HCT116 (cell line): ENCODE results near the gene TMEM164. TPM values are rescaled to one million over a fixed set of nuclear protein-coding genes. Genes with fewer than 3 reads are reported as not detected.

Experiments used
- ATAC-seq: fragments of 200-7000 bp; cut with Tn5 transposase; 2 replicates; pipeline ENCODE4 v1.9.1; 2020; ENCODE audit warnings: mild to moderate bottlenecking, moderate library complexity
- BruUV-seq: library from RNA; stranded (reverse); fragments of 400-500 nt; replicated peaks from 2 replicates; lab custom pipeline; 2021; lab: Mats Ljungman, UMichigan
- CTCF ChIA-PET: fragments of 300-600 bp; sonication (Branson Sonifier 250); formaldehyde crosslinking; loops from one replicate; lab custom pipeline; 2021; ENCODE audit warnings: antibody characterized with exemption; lab: Charles Lee
- POLR2A ChIA-PET: fragments of 300-600, 350-600 bp; sonication (Branson Sonifier 250); formaldehyde crosslinking; loops from one replicate; lab custom pipeline; 2021; ENCODE audit warnings: antibody characterized with exemption; lab: Charles Lee
- RAD21 ChIA-PET, 2 experiments: fragments of 300-600 bp; sonication (Branson Sonifier 250); formaldehyde crosslinking; loops; one replicate each; lab custom pipeline; 2023; ENCODE audit warnings: low total read pairs in 2 of 2; ENCODE audit not compliant: uncharacterized antibody in 2 of 2, unreplicated experiment in 2 of 2, low non-redundant PET in 1 of 2; lab: Charles Lee
- DNase-seq: peaks from one replicate; pipeline ENCODE4 v3.0.0-alpha.2; 2010; ENCODE audit warnings: low read depth, low spot score
- H2AFZ ChIP-seq: fragments of 200-600 bp; shearing (Covaris generic), sonication (generic); 2 replicates; pipeline ENCODE4 v1.6.1; 2017; ENCODE audit warnings: low read depth, mixed run types, mixed read lengths, antibody characterized with exemption, low read length; ENCODE audit not compliant: poor library complexity, severe bottlenecking
- H3K27ac ChIP-seq: 2 replicates; pipeline ENCODE4 v1.5.1; 2012; ENCODE audit warnings: low read depth, low read length
- H3K27me3 ChIP-seq: fragments of 200-600 bp; sonication (generic); 2 replicates; pipeline ENCODE4 v1.6.1; 2016; ENCODE audit warnings: mixed run types, low read length, mixed read lengths; ENCODE audit not compliant: insufficient read depth
- H3K36me3 ChIP-seq, 2 experiments: fragments of 200-500 bp in 1 of 2; fragments of 200-600 bp in 1 of 2; sonication (Bioruptor generic) in 1 of 2; sonication (generic) in 1 of 2; 2 replicates each; pipeline versions ENCODE4 v1.5.1 to v1.6.1; 2014 to 2016; ENCODE audit warnings: low read length in 2 of 2, inconsistent platforms in 1 of 2, mixed read lengths in 1 of 2, mixed run types in 1 of 2; ENCODE audit not compliant: insufficient read depth in 2 of 2, control insufficient read depth in 1 of 2
- H3K4me1 ChIP-seq, 2 experiments: fragments of 200-600 bp in 1 of 2; sonication (generic) in 1 of 2; 2 replicates each; pipeline versions ENCODE4 v1.5.1 to v1.6.1; 2012 to 2017; ENCODE audit warnings: low read length in 2 of 2, inconsistent platforms in 1 of 2, mild to moderate bottlenecking in 1 of 2, mixed read lengths in 1 of 2, mixed run types in 1 of 2, moderate library complexity in 1 of 2; ENCODE audit not compliant: insufficient read depth in 2 of 2, control insufficient read depth in 1 of 2
- H3K4me2 ChIP-seq: fragments of 200-600 bp; sonication (generic); 2 replicates; pipeline ENCODE4 v1.6.1; 2017; ENCODE audit warnings: mixed run types, low read length, mixed read lengths
- H3K4me3 ChIP-seq, 2 experiments: fragments of 200-600 bp in 1 of 2; sonication (generic) in 1 of 2; replicated peaks in 1 of 2; 2 replicates each; pipeline ENCODE4 v1.5.1; 2011 to 2016; ENCODE audit warnings: low read length in 2 of 2, control low read depth in 1 of 2, low read depth in 1 of 2, mild to moderate bottlenecking in 1 of 2, mixed read lengths in 1 of 2, mixed run types in 1 of 2
- H3K79me2 ChIP-seq: fragments of 200-600 bp; sonication (generic); 2 replicates; pipeline ENCODE4 v1.6.1; 2017; ENCODE audit warnings: mild to moderate bottlenecking, mixed run types, low read length, moderate library complexity, mixed read lengths; ENCODE audit not compliant: insufficient read depth
- H3K9ac ChIP-seq: fragments of 200-600 bp; sonication (generic); 2 replicates; pipeline ENCODE4 v1.6.1; 2016; ENCODE audit warnings: low read length, mixed read lengths
- H3K9me2 ChIP-seq: fragments of 200-600 bp; sonication (generic), shearing (Covaris generic); 2 replicates; pipeline ENCODE4 v1.6.1; 2017; ENCODE audit warnings: mixed run types, mild to moderate bottlenecking, moderate library complexity; ENCODE audit not compliant: insufficient read depth
- H3K9me3 ChIP-seq, 2 experiments: fragments of 200-500 bp in 1 of 2; fragments of 200-600 bp in 1 of 2; sonication (Bioruptor generic) in 1 of 2; sonication (generic) in 1 of 2; 2 replicates each; pipeline ENCODE4 v1.6.1; 2014 to 2017; ENCODE audit warnings: low read length in 2 of 2, mixed read lengths in 2 of 2, inconsistent platforms in 1 of 2, low read depth in 1 of 2, mild to moderate bottlenecking in 1 of 2, mixed run types in 1 of 2, moderate library complexity in 1 of 2; ENCODE audit not compliant: control insufficient read depth in 1 of 2, insufficient read depth in 1 of 2
- H4K20me1 ChIP-seq: fragments of 200-600 bp; sonication (generic), shearing (Covaris generic); 2 replicates; pipeline ENCODE4 v1.6.1; 2017; ENCODE audit warnings: mixed run types, mild to moderate bottlenecking, moderate library complexity; ENCODE audit not compliant: insufficient read depth
- ATF3 ChIP-seq: IDR thresholded peaks from 2 replicates; pipeline ENCODE4 v1.6.1; 2012
- CEBPB ChIP-seq: IDR thresholded peaks from 2 replicates; pipeline ENCODE4 v1.6.1; 2012; ENCODE audit warnings: low read depth
- EGR1 ChIP-seq: IDR thresholded peaks from 2 replicates; pipeline ENCODE4 v1.6.1; 2012; ENCODE audit warnings: low read depth
- ELF1 ChIP-seq: IDR thresholded peaks from 2 replicates; pipeline ENCODE4 v1.6.1; 2012; ENCODE audit warnings: low read depth, borderline replicate concordance
- EZH2 ChIP-seq: fragments of 200-600 bp; sonication (generic); IDR thresholded peaks from 2 replicates; pipeline ENCODE4 v1.6.1; 2017; ENCODE audit warnings: antibody characterized with exemption, mixed run types
- EZH2phosphoT487 ChIP-seq: fragments of 200-600 bp; IDR thresholded peaks from 2 replicates; pipeline ENCODE4 v1.6.1; 2018; ENCODE audit warnings: antibody characterized with exemption, borderline replicate concordance
- MAX ChIP-seq: IDR thresholded peaks from 2 replicates; pipeline ENCODE4 v1.6.1; 2012
- POLR2A ChIP-seq: IDR thresholded peaks from 2 replicates; pipeline ENCODE4 v1.7.0; 2011; ENCODE audit warnings: borderline replicate concordance; ENCODE audit not compliant: insufficient read depth, insufficient read length; ENCODE audit errors: extremely low read depth
- POLR2AphosphoS5 ChIP-seq: IDR thresholded peaks from 2 replicates; pipeline ENCODE4 v1.6.1; 2011; ENCODE audit warnings: mild to moderate bottlenecking, low read depth, low read length, moderate library complexity
- RAD21 ChIP-seq: IDR thresholded peaks from 2 replicates; pipeline ENCODE4 v1.6.1; 2012; ENCODE audit warnings: low read depth, mild to moderate bottlenecking
- REST ChIP-seq: IDR thresholded peaks from 2 replicates; pipeline ENCODE4 v1.6.1; 2012; ENCODE audit warnings: low read depth
- SIN3A ChIP-seq: IDR thresholded peaks from 2 replicates; pipeline ENCODE4 v1.6.1; 2012; ENCODE audit warnings: low read depth
- SP1 ChIP-seq: IDR thresholded peaks from 2 replicates; pipeline ENCODE4 v1.6.1; 2012; ENCODE audit warnings: low read depth
- SRF ChIP-seq: IDR thresholded peaks from 2 replicates; pipeline ENCODE4 v1.6.1; 2012; ENCODE audit warnings: low read depth
- TCF7L2 ChIP-seq: IDR thresholded peaks from 2 replicates; pipeline ENCODE4 v1.7.0; 2011; ENCODE audit warnings: borderline replicate concordance, inconsistent platforms; ENCODE audit not compliant: insufficient read depth, insufficient read length; ENCODE audit errors: extremely low read depth
- YY1 ChIP-seq: IDR thresholded peaks from 2 replicates; pipeline ENCODE4 v1.6.1; 2011; ENCODE audit warnings: low read length, low read depth, moderate library complexity, mild to moderate bottlenecking; ENCODE audit not compliant: insufficient replicate concordance; ENCODE audit errors: extremely low read depth
- ZBTB33 ChIP-seq: IDR thresholded peaks from 2 replicates; pipeline ENCODE4 v1.6.1; 2011; ENCODE audit warnings: mild to moderate bottlenecking, low read length, moderate library complexity; ENCODE audit not compliant: insufficient replicate concordance; ENCODE audit errors: extremely low read depth
- intact Hi-C: fragments of 100-400 bp; cut with micrococcal nuclease; formaldehyde crosslinking; loops from 2 replicates; pipeline ENCODE4 v1.10.0; 2022
- total RNA-seq: library from RNA; stranded (reverse); gene quantifications from one replicate; pipeline ENCODE4 v1.2.1, GENCODE V29; 2021; ENCODE audit not compliant: unreplicated experiment

Gene TMEM164
- total RNA-seq, 1 experiment from 2014 or later: 18.7 TPM

GRCh38 chrX:110012818-110013485 is 10.0 kb downstream of the TMEM164 start:
- ChIA-PET POLR2A (no interaction called here), RAD21 (no interaction called here), CTCF (no interaction called here)
- no peak overlapping the region for H2AFZ ChIP-seq
- DNase-seq (no peak), ATAC-seq (no peak)
- no peak overlapping the region for H3K4me3 ChIP-seq
- intact Hi-C loops: no loop called here
- no peaks in the 10 kb centered on the region for H3K9me3 ChIP-seq
- no peaks in the 10 kb centered on the region for H3K9me2 ChIP-seq
- H3K27ac ChIP-seq: no peak overlapping the region
- no peaks in the 10 kb centered on the region for H3K79me2 ChIP-seq
- H3K4me2 ChIP-seq: no peak overlapping the region
- H4K20me1 ChIP-seq: no peaks in the 10 kb centered on the region
- H3K4me1 ChIP-seq: no peaks in the 10 kb centered on the region
- H3K36me3 ChIP-seq: no peaks in the 10 kb centered on the region
- H3K27me3 ChIP-seq: no peaks in the 10 kb centered on the region
- TF ChIP-seq EZH2 (no peak), EZH2phosphoT487 (no peak), SIN3A (no peak), CEBPB (no peak), ATF3 (no peak), POLR2AphosphoS5 (no peak), POLR2A (no peak), SP1 (no peak), YY1 (no peak), EGR1 (no peak), ELF1 (no peak), ZBTB33 (no peak), SRF (no peak), RAD21 (no peak), TCF7L2 (no peak), MAX (no peak), REST (no peak)
- no peak overlapping the region for H3K9ac ChIP-seq
- BruUV-seq: no TSS peak
